ENCODE results near the gene DDC. TPM values are rescaled to one million over a fixed set of nuclear protein-coding genes. Genes with fewer than 3 reads are reported as not detected.

Gene DDC
- total RNA-seq, 2 donors from 2014 or later = 6.6 to 17.1 TPM

DNA sequence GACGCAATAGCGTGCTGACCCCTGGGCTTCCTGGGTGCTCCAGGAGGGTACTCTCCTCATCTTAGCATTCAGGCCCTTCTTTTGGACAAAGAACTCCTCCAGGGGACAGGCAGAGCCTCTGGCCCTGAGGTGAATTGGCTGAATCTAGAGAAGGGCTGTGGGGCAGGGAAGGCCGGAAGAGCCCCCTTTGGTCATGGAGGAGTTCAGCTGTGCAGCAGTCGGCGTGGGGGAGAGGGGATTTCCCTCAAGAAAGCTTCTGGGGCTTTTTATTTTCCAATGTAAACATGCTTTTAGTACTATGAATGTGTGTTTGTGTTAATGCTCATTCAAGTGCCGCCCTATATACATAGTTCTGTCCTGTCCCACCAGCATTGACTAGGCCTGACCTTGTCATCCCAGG lies 153.9 kb downstream of the DDC start:
- intact Hi-C loops (cut with DNase I) = loop anchor here (10.0 kb wide), 1 partner anchor 317 kb away; the partner anchor contains the start of gene ZPBP

GRCh38 chr7:50409856-50410745 lies 155.1 kb downstream of the DDC start:
- no peaks in the 10 kb centered on the region for H3K4me1 ChIP-seq
- ATAC-seq (no peak), DNase-seq (no peak)
- H3K4me3 ChIP-seq = no peak overlapping the region
- no peak overlapping the region for H3K27ac ChIP-seq
- 70 to 83% methylated on average over 11 to 17 of the region's 17 CpGs for whole genome bisulfite sequencing, 2 donors
- H3K27me3 ChIP-seq = no peaks in the 10 kb centered on the region
- no peaks in the 10 kb centered on the region for H3K36me3 ChIP-seq (replicated peaks in 1 of 2; ENCODE audit: insufficient read depth in 1 of 2, low read depth in 2 of 2)
- intact Hi-C loops (cut with DNase I) = loop anchor here (10.0 kb wide), 1 partner anchor 315 kb away; the partner anchor contains the start of gene ZPBP
- H3K9me3 ChIP-seq = no peaks in the 10 kb centered on the region
- no peak for TF ChIP-seq POLR2A (IDR thresholded peaks at IDR 0.05)
- TF ChIP-seq, protein P1, sequence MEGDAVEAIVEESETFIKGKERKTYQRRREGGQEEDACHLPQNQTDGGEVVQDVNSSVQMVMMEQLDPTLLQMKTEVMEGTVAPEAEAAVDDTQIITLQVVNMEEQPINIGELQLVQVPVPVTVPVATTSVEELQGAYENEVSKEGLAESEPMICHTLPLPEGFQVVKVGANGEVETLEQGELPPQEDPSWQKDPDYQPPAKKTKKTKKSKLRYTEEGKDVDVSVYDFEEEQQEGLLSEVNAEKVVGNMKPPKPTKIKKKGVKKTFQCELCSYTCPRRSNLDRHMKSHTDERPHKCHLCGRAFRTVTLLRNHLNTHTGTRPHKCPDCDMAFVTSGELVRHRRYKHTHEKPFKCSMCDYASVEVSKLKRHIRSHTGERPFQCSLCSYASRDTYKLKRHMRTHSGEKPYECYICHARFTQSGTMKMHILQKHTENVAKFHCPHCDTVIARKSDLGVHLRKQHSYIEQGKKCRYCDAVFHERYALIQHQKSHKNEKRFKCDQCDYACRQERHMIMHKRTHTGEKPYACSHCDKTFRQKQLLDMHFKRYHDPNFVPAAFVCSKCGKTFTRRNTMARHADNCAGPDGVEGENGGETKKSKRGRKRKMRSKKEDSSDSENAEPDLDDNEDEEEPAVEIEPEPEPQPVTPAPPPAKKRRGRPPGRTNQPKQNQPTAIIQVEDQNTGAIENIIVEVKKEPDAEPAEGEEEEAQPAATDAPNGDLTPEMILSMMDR (IDR thresholded peaks at IDR 0.05) = no peak

More for the DNA sequence above, 153.9 kb downstream of the DDC start:
- H3K27ac ChIP-seq = no peak overlapping the region
- H3K4me3 ChIP-seq = no peak overlapping the region
- 79 to 83% methylated on average over 6 of the region's 6 CpGs for WGBS, 2 donors
- no peaks in the 10 kb centered on the region for H3K27me3 ChIP-seq
- DNase-seq (no peak), ATAC-seq (no peak)
- H3K36me3 ChIP-seq (replicated peaks in 1 of 2; ENCODE audit: insufficient read depth in 1 of 2, low read depth in 2 of 2) = no peaks in the 10 kb centered on the region
- H3K9me3 ChIP-seq = no peaks in the 10 kb centered on the region
- TF ChIP-seq, protein P1 (IDR thresholded peaks at IDR 0.05) = no peak
- TF ChIP-seq POLR2A (IDR thresholded peaks at IDR 0.05) = no peak
- no peaks in the 10 kb centered on the region for H3K4me1 ChIP-seq

Small RNA genes within 50 kb of the gene (small RNA-seq; reads per million reads assigned to genes)
- gene RNU6-1091P = not detected

Other genes starting within 250 kb of the DDC start
- gene FIGNL1, start 115.1 kb downstream of the DDC start, total RNA-seq = 1 to 10 TPM; 2.0 to 7.0 TPM
- 100 to 1,000 TPM; 130 to 229 TPM for gene GRB10, start 217.5 kb upstream of the DDC start, total RNA-seq